Liver (tissue), 9 donors: ENCODE results near the gene SUGCT. TPM values are rescaled to one million over a fixed set of nuclear protein-coding genes. Genes with fewer than 3 reads are reported as not detected.

Source experiments
- DNase-seq: peaks from one replicate; pipeline ENCODE4 v3.0.0-alpha.2; 2017; ENCODE audit warnings: low spot score
- H3K27ac ChIP-seq, 2 donors: one replicate each; pipeline ENCODE4 v1.7.0; 2013; ENCODE audit warnings: inconsistent platforms in 2 of 2, low read length in 2 of 2, control low read depth in 1 of 2, low read depth in 1 of 2, mild to moderate bottlenecking in 1 of 2
- H3K27me3 ChIP-seq, 4 donors: one replicate each; pipeline versions ENCODE4 v1.6.1 to v1.7.0; 2013; ENCODE audit warnings: low read length in 3 of 4, inconsistent platforms in 1 of 4, mild to moderate bottlenecking in 1 of 4, moderate library complexity in 1 of 4; ENCODE audit not compliant: control insufficient read depth in 4 of 4, insufficient read depth in 4 of 4
- H3K36me3 ChIP-seq, 4 donors: one replicate each; pipeline versions ENCODE4 v1.6.1 to v1.7.0; 2013; ENCODE audit warnings: low read length in 3 of 4, mild to moderate bottlenecking in 3 of 4, low read depth in 1 of 4, moderate library complexity in 1 of 4; ENCODE audit not compliant: control insufficient read depth in 4 of 4, insufficient read depth in 3 of 4
- H3K4me1 ChIP-seq, 4 donors: one replicate each; pipeline versions ENCODE4 v1.6.1 to v1.7.0; 2013; ENCODE audit warnings: low read length in 3 of 4, mild to moderate bottlenecking in 3 of 4, moderate library complexity in 1 of 4; ENCODE audit not compliant: control insufficient read depth in 4 of 4, insufficient read depth in 4 of 4
- H3K4me3 ChIP-seq, 3 donors: one replicate each; pipeline versions ENCODE4 v1.6.1 to v1.7.0; 2013; ENCODE audit warnings: low read length in 3 of 3, control low read depth in 1 of 3, low read depth in 1 of 3, mild to moderate bottlenecking in 1 of 3
- H3K9ac ChIP-seq, 2 donors: one replicate each; pipeline ENCODE4 v1.7.0; 2013; ENCODE audit warnings: low read length in 2 of 2, mild to moderate bottlenecking in 2 of 2, moderate library complexity in 2 of 2, control low read depth in 1 of 2, low read depth in 1 of 2
- H3K9me3 ChIP-seq, 4 donors: one replicate each; pipeline versions ENCODE4 v1.6.1 to v1.7.0; 2013; ENCODE audit warnings: low read length in 3 of 4; ENCODE audit not compliant: control insufficient read depth in 4 of 4
- ATF3 ChIP-seq: IDR thresholded peaks from 2 replicates; pipeline ENCODE4 v1.6.1; 2016; ENCODE audit warnings: antibody characterized with exemption
- EGR1 ChIP-seq, 2 donors: IDR thresholded peaks; 2 replicates each; pipeline ENCODE4 v1.6.1; 2016 to 2018; ENCODE audit warnings: antibody characterized with exemption in 2 of 2, low read depth in 2 of 2
- FOXA1 ChIP-seq: IDR thresholded peaks from 2 replicates; pipeline ENCODE4 v1.6.1; 2016; ENCODE audit warnings: antibody characterized with exemption
- FOXA2 ChIP-seq: IDR thresholded peaks from 2 replicates; pipeline ENCODE4 v1.6.1; 2016; ENCODE audit warnings: antibody characterized with exemption
- GABPA ChIP-seq, 2 donors: IDR thresholded peaks in 1 of 2; conservative IDR thresholded peaks in 1 of 2; 2 replicates each; pipeline ENCODE4 v1.6.1; 2016; ENCODE audit warnings: antibody characterized with exemption in 2 of 2, mild to moderate bottlenecking in 1 of 2, moderate library complexity in 1 of 2
- HNF4A ChIP-seq, 2 donors: conservative IDR thresholded peaks; 2 replicates each; pipeline ENCODE4 v1.6.1; 2016; ENCODE audit warnings: antibody characterized with exemption in 2 of 2, mild to moderate bottlenecking in 2 of 2
- HNF4G ChIP-seq: IDR thresholded peaks from 2 replicates; pipeline ENCODE4 v1.6.1; 2016; ENCODE audit warnings: antibody characterized with exemption
- JUND ChIP-seq, 2 donors: IDR thresholded peaks; 2 replicates each; pipeline ENCODE4 v1.6.1; 2016; ENCODE audit warnings: antibody characterized with exemption in 2 of 2
- NR2F2 ChIP-seq: IDR thresholded peaks from 2 replicates; pipeline ENCODE4 v1.6.1; 2016; ENCODE audit warnings: antibody characterized with exemption
- RAD21 ChIP-seq, 2 donors: IDR thresholded peaks; 2 replicates each; pipeline ENCODE4 v1.6.1; 2016; ENCODE audit warnings: antibody characterized with exemption in 2 of 2, mild to moderate bottlenecking in 2 of 2
- RXRA ChIP-seq, 2 donors: IDR thresholded peaks; 2 replicates each; pipeline ENCODE4 v1.6.1; 2017 to 2018; ENCODE audit warnings: antibody characterized with exemption in 2 of 2, mild to moderate bottlenecking in 1 of 2
- SP1 ChIP-seq: IDR thresholded peaks from 2 replicates; pipeline ENCODE4 v1.6.1; 2018; ENCODE audit warnings: antibody characterized with exemption, mild to moderate bottlenecking
- TAF1 ChIP-seq: conservative IDR thresholded peaks from 2 replicates; pipeline ENCODE4 v1.6.1; 2016; ENCODE audit warnings: antibody characterized with exemption, mild to moderate bottlenecking
- YY1 ChIP-seq: IDR thresholded peaks from 2 replicates; pipeline ENCODE4 v1.6.1; 2016; ENCODE audit warnings: antibody characterized with exemption, mild to moderate bottlenecking
- ZBTB33 ChIP-seq: IDR thresholded peaks from 2 replicates; pipeline ENCODE4 v1.6.1; 2016; ENCODE audit warnings: antibody characterized with exemption
- WGBS: extraction: QIAGEN DNeasy Blood & Tissue Kit; methylation state at CpG from one replicate; pipeline ENCODE4 v1.1.7; 2013; 5-methylcytosine and 5-hydroxymethylcytosine counted together
- polyA plus RNA-seq, 2 donors: library from polyadenylated mRNA; stranded (reverse) in 1 of 2; unstranded in 1 of 2; fragments of 200-250 nt in 1 of 2; fragments of >200 nt in 1 of 2; fragmentation: Nextera tagmentation in 1 of 2; extraction: Ambion mirVana in 1 of 2; gene quantifications; one replicate each; pipeline versions ENCODE4 v1.2.1 to v1.2.3, GENCODE V29; 2013 to 2015
- total RNA-seq, 2 donors: library from RNA; depleted of rRNA; stranded (reverse); fragments of >200 nt; gene quantifications; one replicate each; pipeline ENCODE4 v1.2.3, GENCODE V29; 2014
- TF ChIP-seq, protein P1 (sequence below): fragments of 150-350 bp; IDR thresholded peaks from 2 replicates; pipeline ENCODE4 v1.5.1; 2017; ENCODE audit warnings: improper control_type of control experiment, low read depth, low read length; ENCODE audit not compliant: missing input control
- TF ChIP-seq, protein P2 (sequence below): IDR thresholded peaks from 2 replicates; pipeline ENCODE4 v1.6.1; 2016; ENCODE audit warnings: antibody characterized with exemption
- donor health status: healthy.
- donor health status: healthy.
- donor health status: healthy.
- donor health status: healthy.
- donor health status: healthy.

SUGCT gene
- total and polyA plus RNA-seq, 4 donors: 6.2 to 11.9 (median 9.9) TPM

DNA sequence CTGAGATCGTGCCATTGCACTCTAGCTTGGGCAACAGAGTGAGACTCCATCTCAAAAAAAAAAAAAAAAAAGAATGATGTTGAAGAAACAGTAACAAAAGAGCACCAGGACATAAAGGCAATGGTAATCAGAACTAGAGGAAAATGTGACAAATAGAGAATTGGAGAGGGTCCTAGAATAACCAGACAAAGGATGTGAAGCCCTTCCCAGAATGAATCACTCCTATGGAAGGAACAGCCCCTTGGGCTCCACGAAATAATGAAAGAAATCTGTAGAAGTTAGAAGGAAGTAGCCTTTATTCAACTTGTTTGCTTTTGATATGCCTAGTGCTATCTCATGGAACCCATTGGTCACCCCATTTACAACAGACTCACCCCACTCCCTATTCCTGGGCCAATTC, 169.2 kb downstream of the SUGCT start:
- TF ChIP-seq EGR1 (IDR thresholded peaks at IDR 0.05; ENCODE audit: low read depth in 2 of 2) (no peak), HNF4A (conservative IDR thresholded peaks at IDR 0.05) (no peak), YY1 (no peak), SP1 (no peak), GABPA (IDR thresholded peaks at IDR 0.05 in 1 of 2, conservative IDR thresholded peaks at IDR 0.05 in 1 of 2) (no peak), RAD21 (IDR thresholded peaks at IDR 0.05) (no peak), ATF3 (no peak), ZBTB33 (no peak), TAF1 (no peak), FOXA2 (no peak), FOXA1 (no peak), RXRA (IDR thresholded peaks at IDR 0.05) (no peak), NR2F2 (no peak), HNF4G (no peak), JUND (IDR thresholded peaks at IDR 0.05) (no peak)
- TF ChIP-seq, protein P1, sequence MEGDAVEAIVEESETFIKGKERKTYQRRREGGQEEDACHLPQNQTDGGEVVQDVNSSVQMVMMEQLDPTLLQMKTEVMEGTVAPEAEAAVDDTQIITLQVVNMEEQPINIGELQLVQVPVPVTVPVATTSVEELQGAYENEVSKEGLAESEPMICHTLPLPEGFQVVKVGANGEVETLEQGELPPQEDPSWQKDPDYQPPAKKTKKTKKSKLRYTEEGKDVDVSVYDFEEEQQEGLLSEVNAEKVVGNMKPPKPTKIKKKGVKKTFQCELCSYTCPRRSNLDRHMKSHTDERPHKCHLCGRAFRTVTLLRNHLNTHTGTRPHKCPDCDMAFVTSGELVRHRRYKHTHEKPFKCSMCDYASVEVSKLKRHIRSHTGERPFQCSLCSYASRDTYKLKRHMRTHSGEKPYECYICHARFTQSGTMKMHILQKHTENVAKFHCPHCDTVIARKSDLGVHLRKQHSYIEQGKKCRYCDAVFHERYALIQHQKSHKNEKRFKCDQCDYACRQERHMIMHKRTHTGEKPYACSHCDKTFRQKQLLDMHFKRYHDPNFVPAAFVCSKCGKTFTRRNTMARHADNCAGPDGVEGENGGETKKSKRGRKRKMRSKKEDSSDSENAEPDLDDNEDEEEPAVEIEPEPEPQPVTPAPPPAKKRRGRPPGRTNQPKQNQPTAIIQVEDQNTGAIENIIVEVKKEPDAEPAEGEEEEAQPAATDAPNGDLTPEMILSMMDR: no peak
- H3K4me1 ChIP-seq: no peaks in the 10 kb centered on the region
- WGBS: 87% methylated on average over 2 of the region's 2 CpGs
- DNase-seq: no peak
- no peak overlapping the region for H3K27ac ChIP-seq
- H3K27me3 ChIP-seq: no peaks in the 10 kb centered on the region
- no peak overlapping the region for H3K4me3 ChIP-seq
- H3K9ac ChIP-seq: no peak overlapping the region
- H3K9me3 ChIP-seq: no peaks in the 10 kb centered on the region
- no peaks in the 10 kb centered on the region for H3K36me3 ChIP-seq

DNA sequence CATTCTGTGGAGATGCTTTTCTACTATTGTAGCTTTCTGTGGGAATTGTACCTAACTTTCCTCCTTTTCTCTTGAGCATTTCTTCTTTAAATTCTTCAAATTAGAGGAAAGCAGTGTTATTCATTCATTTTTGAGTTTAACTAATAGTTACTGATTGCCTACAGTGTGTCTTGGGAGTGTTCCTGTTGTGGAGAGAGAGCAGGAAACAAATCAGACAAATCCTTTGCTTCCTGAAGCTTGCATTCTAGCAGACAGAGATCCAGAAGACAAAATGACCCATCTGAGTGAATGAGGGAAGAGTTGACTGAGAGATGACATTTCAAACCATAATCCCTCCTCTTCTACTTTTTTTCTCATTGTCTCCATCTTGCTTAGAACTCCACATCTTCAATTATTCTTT, 170.4 kb downstream of the SUGCT start:
- Histone ChIP-seq H3K9ac (no peak overlapping the region), H3K27ac (no peak overlapping the region), H3K9me3 (no peaks in the 10 kb centered on the region), H3K4me1 (no peaks in the 10 kb centered on the region), H3K27me3 (no peaks in the 10 kb centered on the region), H3K36me3 (no peaks in the 10 kb centered on the region), H3K4me3 (no peak overlapping the region)
- TF ChIP-seq RXRA (IDR thresholded peaks at IDR 0.05): no peak
- TF ChIP-seq ATF3: no peak
- TF ChIP-seq SP1: no peak
- TF ChIP-seq FOXA1: no peak
- no peak for TF ChIP-seq GABPA (IDR thresholded peaks at IDR 0.05 in 1 of 2, conservative IDR thresholded peaks at IDR 0.05 in 1 of 2)
- TF ChIP-seq ZBTB33: no peak
- TF ChIP-seq, protein P2, sequence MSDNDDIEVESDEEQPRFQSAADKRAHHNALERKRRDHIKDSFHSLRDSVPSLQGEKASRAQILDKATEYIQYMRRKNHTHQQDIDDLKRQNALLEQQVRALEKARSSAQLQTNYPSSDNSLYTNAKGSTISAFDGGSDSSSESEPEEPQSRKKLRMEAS: no peak
- TF ChIP-seq TAF1: no peak
- no peak for TF ChIP-seq RAD21 (IDR thresholded peaks at IDR 0.05)
- TF ChIP-seq HNF4G: no peak
- TF ChIP-seq, protein P1: no peak
- no peak for TF ChIP-seq NR2F2
- no peak for TF ChIP-seq HNF4A (conservative IDR thresholded peaks at IDR 0.05)
- TF ChIP-seq YY1: no peak
- no peak for DNase-seq
